Thyroid gland (tissue), 4 donors: ENCODE data around the gene EHBP1.

Source experiments
- POLR2A ChIP-seq, 2 donors: fragments of 450-650 bp; IDR thresholded peaks; one replicate each; pipeline ENCODE4 v1.6.1; 2017; ENCODE audit warnings: antibody characterized with exemption in 2 of 2, mild to moderate bottlenecking in 2 of 2, moderate library complexity in 1 of 2
- TF ChIP-seq, protein P1 (sequence below), 6 experiments: fragments of 200-600 bp in 3 of 6; fragments of 450-650 bp in 3 of 6; sonication (generic) in 3 of 6; IDR thresholded peaks; one replicate each; pipeline ENCODE4 v1.5.1; 2016 to 2019; ENCODE audit warnings: antibody characterized with exemption in 6 of 6, mild to moderate bottlenecking in 2 of 6, inconsistent platforms in 1 of 6, moderate library complexity in 1 of 6

DNA sequence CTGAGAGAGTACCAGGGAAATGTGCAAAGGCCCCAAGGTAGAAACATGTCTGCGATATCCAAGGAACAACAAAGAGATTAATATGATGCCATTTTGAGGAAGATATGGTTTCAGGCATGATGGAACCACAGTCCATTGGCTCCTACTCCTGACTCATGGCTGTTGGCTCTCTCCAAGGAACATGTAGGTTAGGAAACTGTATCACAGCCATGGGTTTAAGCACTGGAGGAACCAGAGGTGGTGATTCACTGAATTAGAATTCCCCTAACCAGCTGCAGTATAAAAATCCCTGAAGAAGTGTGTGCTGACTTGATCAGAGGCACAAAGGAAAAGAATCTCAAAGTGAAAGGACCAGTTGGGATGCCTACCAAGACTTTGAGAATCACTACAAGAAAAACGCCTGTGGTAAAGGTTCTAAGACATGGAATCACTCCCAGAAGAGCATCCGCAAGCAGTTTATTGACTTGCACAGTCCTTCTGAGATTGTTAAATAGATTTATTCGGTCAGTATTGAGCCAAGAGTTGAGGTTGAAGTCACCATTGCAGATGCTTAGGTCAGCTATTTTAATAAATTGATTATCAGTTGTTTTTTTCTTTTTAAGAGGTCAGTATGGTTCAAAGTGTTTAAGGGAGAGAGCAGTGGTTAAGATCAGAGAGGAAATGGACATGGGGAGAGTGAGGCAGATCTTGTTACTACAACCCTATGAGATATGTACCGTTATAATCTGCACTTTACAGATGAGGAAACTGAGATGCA, 234.4 kb downstream of the EHBP1 start:
- TF ChIP-seq, protein P1, sequence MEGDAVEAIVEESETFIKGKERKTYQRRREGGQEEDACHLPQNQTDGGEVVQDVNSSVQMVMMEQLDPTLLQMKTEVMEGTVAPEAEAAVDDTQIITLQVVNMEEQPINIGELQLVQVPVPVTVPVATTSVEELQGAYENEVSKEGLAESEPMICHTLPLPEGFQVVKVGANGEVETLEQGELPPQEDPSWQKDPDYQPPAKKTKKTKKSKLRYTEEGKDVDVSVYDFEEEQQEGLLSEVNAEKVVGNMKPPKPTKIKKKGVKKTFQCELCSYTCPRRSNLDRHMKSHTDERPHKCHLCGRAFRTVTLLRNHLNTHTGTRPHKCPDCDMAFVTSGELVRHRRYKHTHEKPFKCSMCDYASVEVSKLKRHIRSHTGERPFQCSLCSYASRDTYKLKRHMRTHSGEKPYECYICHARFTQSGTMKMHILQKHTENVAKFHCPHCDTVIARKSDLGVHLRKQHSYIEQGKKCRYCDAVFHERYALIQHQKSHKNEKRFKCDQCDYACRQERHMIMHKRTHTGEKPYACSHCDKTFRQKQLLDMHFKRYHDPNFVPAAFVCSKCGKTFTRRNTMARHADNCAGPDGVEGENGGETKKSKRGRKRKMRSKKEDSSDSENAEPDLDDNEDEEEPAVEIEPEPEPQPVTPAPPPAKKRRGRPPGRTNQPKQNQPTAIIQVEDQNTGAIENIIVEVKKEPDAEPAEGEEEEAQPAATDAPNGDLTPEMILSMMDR (IDR thresholded peaks at IDR 0.05): no peak
- TF ChIP-seq POLR2A (IDR thresholded peaks at IDR 0.05): no peak
